Psoas muscle (tissue), 8 donors: ENCODE measurements around the gene SPDYE16. TPM values are rescaled to one million over a fixed set of nuclear protein-coding genes. Genes with fewer than 3 reads are reported as not detected.
"Not testable (repeated sequence)": the region's sequence is repeated elsewhere in the genome, so short reads cannot be mapped to it uniquely, and the experiment has no call there.

ENCODE experiments used
- ATAC-seq, 4 donors: fragments of 200-7000 bp; cut with Tn5 transposase; one replicate each; pipeline ENCODE4 v1.9.1; 2020; ENCODE audit warnings: moderate library complexity in 3 of 4, mild to moderate bottlenecking in 2 of 4
- DNase-seq, 2 donors: peaks; one replicate each; pipeline ENCODE4 v3.0.0-alpha.2; 2020
- H3K27ac ChIP-seq: fragments of 200-600 bp; one replicate; pipeline ENCODE4 v1.8.0; 2022
- H3K27me3 ChIP-seq, 3 donors: fragments of 200-600 bp in 1 of 3; one replicate each; pipeline versions ENCODE4 v1.6.1 to v1.8.0; 2013 to 2022; ENCODE audit warnings: low read length in 2 of 3, mild to moderate bottlenecking in 2 of 3, moderate library complexity in 1 of 3; ENCODE audit not compliant: insufficient read depth in 3 of 3
- H3K36me3 ChIP-seq, 2 donors: fragments of 200-600 bp in 1 of 2; one replicate each; pipeline versions ENCODE4 v1.6.1 to v1.8.0; 2013 to 2022; ENCODE audit warnings: low read depth in 1 of 2, mild to moderate bottlenecking in 1 of 2, moderate library complexity in 1 of 2; ENCODE audit not compliant: insufficient read depth in 1 of 2
- H3K4me1 ChIP-seq: fragments of 200-600 bp; one replicate; pipeline ENCODE4 v1.8.0; 2022
- H3K4me3 ChIP-seq: fragments of 200-600 bp; one replicate; pipeline ENCODE4 v1.8.0; 2022; ENCODE audit warnings: mild to moderate bottlenecking
- H3K9me3 ChIP-seq: fragments of 200-600 bp; one replicate; pipeline ENCODE4 v1.8.0; 2022
- CTCF ChIP-seq: fragments of 200-600 bp; IDR thresholded peaks from one replicate; pipeline ENCODE4 v1.8.0; 2022; ENCODE audit warnings: antibody characterized with exemption
- WGBS, 3 donors: extraction: QIAGEN DNeasy Blood & Tissue Kit; methylation state at CpG; one replicate each; pipeline versions ENCODE4 v1.1.6 to v1.1.7; 2013; 5-methylcytosine and 5-hydroxymethylcytosine counted together
- intact Hi-C, 2 donors: fragments of 100-400 bp; cut with DNase I; formaldehyde crosslinking; loops; one replicate each; pipeline versions ENCODE4 v1.11.0 to v1.14.2; 2022
- polyA plus RNA-seq, 3 donors: library from polyadenylated mRNA; stranded (reverse); fragments of 200-250 nt; gene quantifications; one replicate each; pipeline ENCODE4 v1.2.3, GENCODE V29; 2013
- total RNA-seq, 4 donors: library from RNA; stranded (reverse); fragmentation: NEBNext Ultra II Directional in 2 of 4; extraction: Animal tissue kit (Norgen Biotek cat#: 25700) in 2 of 4; gene quantifications; one replicate each; pipeline versions ENCODE4 v1.2.1 to v1.2.4, GENCODE V29; 2021 to 2023
- donor health status: healthy with polysubstance abuse.
- donor health status: DM: no; HTN: no; CAD: no; lungs with moderate emphysema.
- donor health status: Bipolar disorder and iron deficiency.
- donor health status: healthy.
- donor health status: DM: yes; HTN: yes; CAD: no.
- donor health status: DM: no; HTN: no; CAD: no.
- donor health status: DM: no; HTN: no; CAD: no.
- donor health status: DM: yes; HTN: yes; CAD: no.

The SPDYE16 gene
- total and polyA plus RNA-seq, 7 donors = 0.04 to 0.60 (median 0.26) TPM; not detected in 1

GRCh38 chr7:76549025-76549854 lies 6.1 kb upstream of the SPDYE16 start:
- intact Hi-C loops, H3K9me3 ChIP-seq, H3K4me1 ChIP-seq, H3K27me3 ChIP-seq: not testable (repeated sequence)
- WGBS, 3 donors = 0 to 1% (median 0%) methylated on average over 52 to 71 of the region's 71 CpGs
- Histone ChIP-seq H3K27ac (peak overlapping the region; percentile 94), H3K4me3 (peak overlapping the region; percentile 90), H3K36me3 (peaks cover 0 to 17% of the 10 kb centered on the region in 2 donors)
- DNase-seq (peak; percentile 90 to 95), ATAC-seq (peak; percentile 100)

- H3K27me3 ChIP-seq, H3K4me1 ChIP-seq, H3K9me3 ChIP-seq, H3K4me3 ChIP-seq, ATAC-seq, H3K27ac ChIP-seq, intact Hi-C loops, DNase-seq, H3K36me3 ChIP-seq: not testable (repeated sequence)
- WGBS, 3 donors = 88 to 91% (median 90%) methylated on average over 1 to 2 of the region's 2 CpGs
Measured at GRCh38 chr7:76531643-76532042, 11.5 kb downstream of the SPDYE16 start.

GRCh38 chr7:76526183-76526582 lies 16.9 kb downstream of the SPDYE16 start:
- H3K4me1 ChIP-seq, ATAC-seq, H3K4me3 ChIP-seq, H3K27ac ChIP-seq, H3K27me3 ChIP-seq, intact Hi-C loops, DNase-seq, H3K36me3 ChIP-seq, H3K9me3 ChIP-seq: not testable (repeated sequence)
- WGBS, 3 donors = 82 to 93% (median 85%) methylated on average over 2 of the region's 4 CpGs

- H3K27me3 ChIP-seq, H3K27ac ChIP-seq, H3K9me3 ChIP-seq, H3K4me1 ChIP-seq, intact Hi-C loops, DNase-seq, H3K4me3 ChIP-seq, H3K36me3 ChIP-seq, ATAC-seq: not testable (repeated sequence)
- WGBS, 3 donors = 94 to 100% (median 95%) methylated on average over 4 to 6 of the region's 6 CpGs
Measured at GRCh38 chr7:76516932-76517331, 26.2 kb downstream of the SPDYE16 start.

GRCh38 chr7:76515999-76516443 lies 27.1 kb downstream of the SPDYE16 start:
- TF ChIP-seq CTCF = peak; percentile 67
- Histone ChIP-seq H3K4me1 (no peaks in the 10 kb centered on the region), H3K27ac (no peak overlapping the region), H3K36me3 (no peaks in the 10 kb centered on the region), H3K4me3 (peak overlapping the region; percentile 34), H3K9me3 (no peaks in the 10 kb centered on the region), H3K27me3 (no peaks in the 10 kb centered on the region)
- 6 to 8% (median 8%) methylated on average over 28 to 32 of the region's 32 CpGs for WGBS, 3 donors
- DNase-seq = no peak
- ATAC-seq = peak in 1 of 4 donors; percentile 73
- intact Hi-C loops = no loop called here

GRCh38 chr7:76514926-76515771 lies 27.9 kb downstream of the SPDYE16 start:
- no peak for TF ChIP-seq CTCF
- ATAC-seq = no peak
- no peaks in the 10 kb centered on the region for H3K4me1 ChIP-seq
- intact Hi-C loops = no loop called here
- peak; percentile 12 to 44 for DNase-seq
- no peaks in the 10 kb centered on the region for H3K36me3 ChIP-seq
- no peaks in the 10 kb centered on the region for H3K27me3 ChIP-seq
- H3K4me3 ChIP-seq = no peak overlapping the region
- H3K9me3 ChIP-seq = no peaks in the 10 kb centered on the region
- H3K27ac ChIP-seq = no peak overlapping the region
- WGBS, 3 donors = 74 to 87% (median 79%) methylated on average over 11 to 16 of the region's 16 CpGs
